ENCODE results near the gene IRF2BP2.

Gene IRF2BP2

DNA sequence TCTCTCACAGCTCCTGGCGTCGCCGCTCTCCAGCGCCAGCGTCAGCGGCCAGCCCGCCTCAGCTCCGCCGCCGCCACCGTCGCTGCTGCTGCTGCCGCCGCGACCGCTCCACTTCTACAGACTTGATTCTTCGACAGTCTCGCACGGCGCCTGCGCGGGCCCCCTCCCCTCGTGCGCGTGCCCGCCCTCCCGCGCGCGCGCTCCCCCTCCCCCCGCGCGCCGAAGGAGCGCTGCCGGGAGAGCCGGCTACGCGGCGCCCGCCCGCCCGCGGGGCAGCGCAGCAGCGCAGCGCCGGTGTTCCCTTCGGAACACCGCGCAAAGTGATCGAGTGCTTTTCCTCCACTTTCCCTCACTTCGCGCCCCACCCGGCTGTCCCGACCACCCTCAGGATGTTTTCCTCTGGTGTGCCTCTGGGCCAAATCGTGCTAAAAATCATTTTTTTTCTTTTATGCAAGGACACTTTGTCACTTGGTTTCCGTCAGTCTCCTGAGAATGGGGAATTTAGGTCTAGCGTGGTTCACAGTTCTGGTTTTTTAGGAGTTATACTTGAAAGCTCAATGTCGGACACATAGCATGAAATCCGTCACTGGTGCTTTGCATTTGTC lies at the start of gene IRF2BP2:
Gene IRF2BP2 (minus strand): TSS at position 118 of the 605 bp plus-strand sequence. CDS start 684 bp downstream, outside the sequence.
- H3K36me3 Mint-ChIP-seq = peaks cover 31% of the 10 kb centered on the region
- no peaks in the 10 kb centered on the region for H3K27me3 Mint-ChIP-seq
- peak; percentile 52 for ATAC-seq
- peaks cover 50% of the 10 kb centered on the region for H3K4me1 Mint-ChIP-seq
- no peaks in the 10 kb centered on the region for H3K9me3 Mint-ChIP-seq
- peak within 1 kb of the TSS; percentile 100 for H3K27ac Mint-ChIP-seq
- peak within 1 kb of the TSS; percentile 83 for H3K4me3 Mint-ChIP-seq

GRCh38 chr1:234659538-234659937 lies 49.6 kb upstream of the IRF2BP2 start:
- no peak overlapping the region for H3K4me3 Mint-ChIP-seq
- H3K36me3 Mint-ChIP-seq = no peaks in the 10 kb centered on the region
- H3K27me3 Mint-ChIP-seq = no peaks in the 10 kb centered on the region
- no peak for ATAC-seq
- H3K4me1 Mint-ChIP-seq = peaks cover 16% of the 10 kb centered on the region
- H3K9me3 Mint-ChIP-seq = no peaks in the 10 kb centered on the region
- no peak overlapping the region for H3K27ac Mint-ChIP-seq

- Mint-ChIP-seq H3K27me3 (no peaks in the 10 kb centered on the region), H3K27ac (no peak overlapping the region)
These were observed 48.2 kb upstream of the IRF2BP2 start for GRCh38 chr1:234658138-234658537.

GRCh38 chr1:234656944-234657654 lies 47.1 kb upstream of the IRF2BP2 start:
- Mint-ChIP-seq H3K9me3 (no peaks in the 10 kb centered on the region), H3K4me1 (peaks cover 16% of the 10 kb centered on the region), H3K27me3 (no peaks in the 10 kb centered on the region), H3K4me3 (no peak overlapping the region), H3K36me3 (no peaks in the 10 kb centered on the region), H3K27ac (peak overlapping the region; percentile 76)
- ATAC-seq = peak; percentile 89

More at GRCh38 chr1:234658138-234658537, 48.2 kb upstream of the IRF2BP2 start:
- H3K9me3 Mint-ChIP-seq = no peaks in the 10 kb centered on the region
- no peak for ATAC-seq
- H3K4me3 Mint-ChIP-seq = no peak overlapping the region
- no peaks in the 10 kb centered on the region for H3K36me3 Mint-ChIP-seq
- peaks cover 16% of the 10 kb centered on the region for H3K4me1 Mint-ChIP-seq

DNA sequence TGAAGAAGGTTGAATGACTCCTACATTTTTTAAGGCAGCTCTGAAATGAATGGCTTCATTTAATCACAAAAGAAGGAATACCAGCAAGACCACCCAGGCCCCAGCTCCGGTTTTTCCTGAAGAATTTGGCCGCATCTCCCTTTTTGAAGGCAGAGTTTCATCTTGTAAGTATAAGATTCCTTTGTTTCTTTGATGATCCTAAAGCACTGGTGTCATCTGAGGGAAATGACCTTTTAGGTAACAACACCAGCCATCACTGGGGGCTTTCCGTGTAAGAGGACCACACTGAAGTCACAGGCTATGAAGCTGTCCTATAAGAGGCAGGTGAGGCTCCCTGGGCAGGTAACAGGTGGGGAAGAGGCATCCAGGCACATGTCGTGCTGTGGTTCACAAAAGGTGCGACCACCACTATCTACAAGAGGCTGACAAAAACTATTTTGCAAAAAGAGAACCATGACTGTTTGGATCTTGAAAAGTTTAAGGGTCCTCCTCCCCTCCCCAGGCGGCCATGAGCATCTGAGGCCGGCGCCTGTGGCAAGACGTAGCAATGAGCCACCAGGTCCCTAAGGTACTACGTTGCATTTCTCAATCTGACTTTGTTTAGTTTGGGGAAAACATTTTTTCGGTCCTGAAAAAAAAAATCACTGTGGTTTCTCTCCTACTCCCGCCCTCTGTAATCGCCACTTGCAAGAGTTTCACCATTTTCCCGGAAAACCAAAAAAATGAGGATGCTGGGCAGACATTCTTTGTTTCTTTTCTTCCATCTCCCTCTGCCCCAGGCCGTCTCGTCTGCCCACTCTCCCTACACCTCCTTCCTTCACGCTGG lies 46.3 kb upstream of the IRF2BP2 start:
- Mint-ChIP-seq H3K36me3 (no peaks in the 10 kb centered on the region), H3K27me3 (no peaks in the 10 kb centered on the region), H3K4me3 (no peak overlapping the region), H3K27ac (peak overlapping the region; percentile 76), H3K9me3 (no peaks in the 10 kb centered on the region), H3K4me1 (peaks cover 16% of the 10 kb centered on the region)
- no peak for ATAC-seq

GRCh38 chr1:234655328-234656069 lies 45.5 kb upstream of the IRF2BP2 start:
- no peak overlapping the region for H3K4me3 Mint-ChIP-seq
- no peaks in the 10 kb centered on the region for H3K9me3 Mint-ChIP-seq
- no peak for ATAC-seq
- H3K4me1 Mint-ChIP-seq = peaks cover 16% of the 10 kb centered on the region
- no peaks in the 10 kb centered on the region for H3K36me3 Mint-ChIP-seq
- no peaks in the 10 kb centered on the region for H3K27me3 Mint-ChIP-seq
- H3K27ac Mint-ChIP-seq = no peak overlapping the region

- ATAC-seq = no peak
- no peak overlapping the region for H3K4me3 Mint-ChIP-seq
- peaks cover 2% of the 10 kb centered on the region for H3K9me3 Mint-ChIP-seq
- H3K4me1 Mint-ChIP-seq = peaks cover 16% of the 10 kb centered on the region
- peaks cover 5% of the 10 kb centered on the region for H3K27me3 Mint-ChIP-seq
- H3K27ac Mint-ChIP-seq = no peak overlapping the region
- H3K36me3 Mint-ChIP-seq = no peaks in the 10 kb centered on the region
These were observed 44.2 kb upstream of the IRF2BP2 start for GRCh38 chr1:234654002-234654733.

- ATAC-seq = no peak
These were observed 39.6 kb upstream of the IRF2BP2 start for GRCh38 chr1:234649432-234650081.

DNA sequence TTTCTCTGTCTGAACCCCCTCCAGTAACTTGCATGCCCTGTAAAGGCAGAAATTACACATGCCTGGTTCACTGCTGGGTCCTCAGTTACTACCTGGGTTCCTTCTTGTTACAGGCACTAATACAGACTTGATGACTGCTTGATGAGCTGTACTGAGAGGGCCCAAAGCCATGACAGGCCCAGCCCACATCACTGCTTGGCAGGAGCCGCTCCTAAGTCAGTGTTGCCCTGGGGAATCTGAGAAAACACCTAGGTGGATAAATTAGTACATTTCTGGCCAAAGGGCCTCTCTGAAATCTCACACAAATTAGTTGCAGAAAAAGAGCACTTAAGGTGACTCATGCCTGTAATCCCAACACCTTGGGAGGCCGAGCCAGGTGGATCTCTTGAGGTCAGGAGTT lies 37.8 kb upstream of the IRF2BP2 start:
- peaks cover 5% of the 10 kb centered on the region for H3K36me3 Mint-ChIP-seq
- ATAC-seq = peak; percentile 54
- peaks cover 9% of the 10 kb centered on the region for H3K27me3 Mint-ChIP-seq
- H3K4me3 Mint-ChIP-seq = no peak overlapping the region
- peaks cover 7% of the 10 kb centered on the region for H3K9me3 Mint-ChIP-seq
- H3K27ac Mint-ChIP-seq = no peak overlapping the region
- H3K4me1 Mint-ChIP-seq = no peaks in the 10 kb centered on the region

More at GRCh38 chr1:234649432-234650081, 39.6 kb upstream of the IRF2BP2 start:
- Mint-ChIP-seq H3K4me1 (no peaks in the 10 kb centered on the region), H3K27ac (no peak overlapping the region), H3K4me3 (no peak overlapping the region), H3K36me3 (peaks cover 5% of the 10 kb centered on the region), H3K27me3 (peaks cover 9% of the 10 kb centered on the region), H3K9me3 (peaks cover 7% of the 10 kb centered on the region)

DNA sequence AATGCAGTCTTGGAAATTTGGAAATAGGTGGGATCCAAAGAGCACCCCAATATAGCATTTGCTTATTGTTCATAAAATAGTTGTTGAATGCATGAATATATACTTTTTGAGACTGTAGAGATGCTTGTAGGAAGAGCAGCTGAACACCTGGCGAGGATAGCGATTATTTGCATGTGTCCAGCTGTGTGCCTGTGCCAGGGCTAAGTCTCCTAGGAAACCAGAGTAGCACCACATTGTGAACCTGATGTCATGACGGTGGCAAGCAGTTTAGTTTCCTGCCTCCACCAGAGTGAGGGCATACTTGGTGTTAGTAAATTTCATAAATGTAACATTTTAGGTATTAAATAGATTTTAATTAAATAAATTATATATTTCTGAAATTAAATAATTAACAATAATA lies 37.3 kb upstream of the IRF2BP2 start:
- no peak overlapping the region for H3K27ac Mint-ChIP-seq
- no peak for ATAC-seq
- peaks cover 9% of the 10 kb centered on the region for H3K27me3 Mint-ChIP-seq
- H3K36me3 Mint-ChIP-seq = peaks cover 5% of the 10 kb centered on the region
- H3K9me3 Mint-ChIP-seq = peaks cover 7% of the 10 kb centered on the region
- no peak overlapping the region for H3K4me3 Mint-ChIP-seq
- no peaks in the 10 kb centered on the region for H3K4me1 Mint-ChIP-seq

DNA sequence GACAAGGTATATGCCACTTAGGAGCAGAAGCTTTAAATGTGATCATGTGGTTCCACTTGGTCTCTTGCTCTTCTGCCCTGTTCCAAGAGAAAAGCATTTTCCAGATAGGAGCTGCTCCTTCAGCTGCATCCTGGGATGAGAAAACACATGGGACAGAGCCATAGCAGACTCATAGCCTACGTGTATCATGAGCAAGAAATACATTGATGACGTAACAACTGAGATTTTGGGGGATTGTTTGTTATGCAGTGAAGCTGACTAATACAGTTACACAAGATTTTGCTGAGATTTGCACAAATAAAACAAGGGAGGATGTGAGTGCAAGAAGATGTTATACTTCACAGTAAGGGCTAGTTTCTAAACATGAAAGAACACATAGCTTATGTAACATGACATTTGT lies 36.0 kb upstream of the IRF2BP2 start:
- Mint-ChIP-seq H3K36me3 (peaks cover 5% of the 10 kb centered on the region), H3K27ac (no peak overlapping the region), H3K4me1 (no peaks in the 10 kb centered on the region)

GRCh38 chr1:234645474-234645953 lies 35.5 kb upstream of the IRF2BP2 start:
- Mint-ChIP-seq H3K36me3 (peaks cover 5% of the 10 kb centered on the region), H3K27ac (no peak overlapping the region), H3K9me3 (peaks cover 7% of the 10 kb centered on the region), H3K27me3 (peaks cover 9% of the 10 kb centered on the region), H3K4me1 (peaks cover 4% of the 10 kb centered on the region), H3K4me3 (no peak overlapping the region)
- ATAC-seq = no peak

More for the DNA sequence above, 36.0 kb upstream of the IRF2BP2 start:
- Mint-ChIP-seq H3K27me3 (peaks cover 9% of the 10 kb centered on the region), H3K4me3 (no peak overlapping the region), H3K9me3 (peaks cover 7% of the 10 kb centered on the region)
- ATAC-seq = no peak

- H3K9me3 Mint-ChIP-seq = peaks cover 7% of the 10 kb centered on the region
- no peak overlapping the region for H3K27ac Mint-ChIP-seq
- peaks cover 5% of the 10 kb centered on the region for H3K36me3 Mint-ChIP-seq
- peaks cover 9% of the 10 kb centered on the region for H3K27me3 Mint-ChIP-seq
- no peak overlapping the region for H3K4me3 Mint-ChIP-seq
- ATAC-seq = no peak
- H3K4me1 Mint-ChIP-seq = peaks cover 10% of the 10 kb centered on the region
These were observed 35.0 kb upstream of the IRF2BP2 start for GRCh38 chr1:234644928-234645327.

DNA sequence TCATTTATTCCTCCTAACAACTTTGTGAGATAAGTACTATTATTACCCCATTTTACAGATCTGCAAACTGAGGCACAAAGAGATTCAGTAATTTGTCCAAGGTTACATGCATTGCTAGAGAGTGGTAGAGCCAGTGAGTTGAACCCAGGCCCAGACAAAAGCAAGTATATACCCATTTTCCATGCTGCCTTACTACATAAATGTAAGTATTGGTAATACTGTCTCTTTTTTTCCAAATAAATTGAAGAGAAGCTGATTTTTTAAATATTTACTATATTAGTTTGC lies 33.8 kb upstream of the IRF2BP2 start:
- no peaks in the 10 kb centered on the region for H3K27me3 Mint-ChIP-seq
- H3K36me3 Mint-ChIP-seq = peaks cover 5% of the 10 kb centered on the region
- H3K4me3 Mint-ChIP-seq = no peak overlapping the region
- no peak overlapping the region for H3K27ac Mint-ChIP-seq
- peaks cover 4% of the 10 kb centered on the region for H3K9me3 Mint-ChIP-seq
- ATAC-seq = no peak
- H3K4me1 Mint-ChIP-seq = peaks cover 11% of the 10 kb centered on the region

Data from stimulated activated memory B cell treated with anti-CD40 and anti-IgM and Interleukin-4, amounts not matched to agents 10 μg/mL and 1 μg/mL and 100 μg/mL, for 72 hours (primary cell).